ENCODE results near the gene KIF2C. TPM values are rescaled to one million over a fixed set of nuclear protein-coding genes. Genes with fewer than 3 reads are reported as not detected.

The KIF2C gene
- total and polyA plus RNA-seq, 9 of the 15 experiments (the other 6 are each of a cell fraction or from before 2014, with no cell fraction given), result 84.9 to 226 (median 169) TPM

DNA sequence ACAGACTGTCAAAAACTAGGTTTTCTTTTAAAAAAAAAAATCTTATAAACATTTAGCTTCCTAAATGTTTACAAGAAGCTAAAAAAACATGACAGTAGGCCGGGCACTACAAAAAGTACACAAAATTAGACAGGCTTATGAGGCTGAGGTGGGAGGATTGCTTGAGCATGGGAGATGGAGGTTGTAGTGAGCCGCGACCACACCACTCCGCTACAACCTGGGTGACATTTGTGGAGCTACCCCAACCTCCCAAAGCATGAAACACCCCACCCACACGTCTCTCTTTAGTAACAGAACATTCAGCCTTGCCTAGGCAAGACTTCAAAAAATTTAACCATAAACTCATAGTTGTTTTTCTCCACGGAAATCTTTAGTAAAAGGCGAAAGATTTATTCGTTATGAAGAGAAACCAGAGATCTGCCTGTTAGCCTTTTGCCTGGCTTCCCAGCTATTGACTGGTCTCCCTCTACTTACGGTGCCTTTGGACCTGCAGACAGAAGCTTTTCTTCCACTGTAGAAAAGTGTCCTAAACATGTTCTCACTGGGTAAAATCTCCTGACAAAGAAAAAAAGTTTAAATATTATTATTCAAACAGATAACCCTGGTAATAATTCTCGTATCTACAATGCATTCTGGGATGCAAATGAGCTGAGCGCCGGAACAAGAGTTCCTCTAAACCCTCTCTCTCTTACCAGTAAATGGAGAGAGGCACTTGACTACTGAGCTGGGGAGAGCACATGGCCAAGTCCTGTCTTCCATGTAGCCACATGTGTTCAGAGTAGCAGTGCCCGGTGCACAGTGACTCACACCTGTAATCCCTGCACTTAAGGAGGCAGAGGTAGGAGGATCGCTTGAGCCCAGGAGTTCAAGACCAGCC lies 17.9 kb upstream of the KIF2C start (continued):
- TF ChIP-seq CCNT2 (IDR thresholded peaks at IDR 0.05; ENCODE audit: borderline replicate concordance, extremely low read depth, insufficient read length, low read depth, low read length) (peak; percentile 96), ZNF561 (CRISPR knock-in tag; conservative IDR thresholded peaks at IDR 0.05) (peak; percentile 95), HMBOX1 (IDR thresholded peaks at IDR 0.05) (peak; percentile 78), ZNF589 (CRISPR knock-in tag; IDR thresholded peaks at IDR 0.05; ENCODE audit: low read depth) (peak; percentile 99), ZNF436 (CRISPR knock-in tag; IDR thresholded peaks at IDR 0.05) (peak; percentile 99), NR2F6 (CRISPR knock-in tag; IDR thresholded peaks at IDR 0.05) (peak; percentile 99), ELK1 (CRISPR knock-in tag; IDR thresholded peaks at IDR 0.05) (no peak), NCOA2 (IDR thresholded peaks at IDR 0.05; ENCODE audit: partially characterized antibody in 2 of 2) (no peak), ZBTB17 (CRISPR knock-in tag; IDR thresholded peaks at IDR 0.05) (peak; percentile 97), CTBP1 (IDR thresholded peaks at IDR 0.05; ENCODE audit: borderline replicate concordance) (peak; percentile 70)
- TF ChIP-seq, protein P1, sequence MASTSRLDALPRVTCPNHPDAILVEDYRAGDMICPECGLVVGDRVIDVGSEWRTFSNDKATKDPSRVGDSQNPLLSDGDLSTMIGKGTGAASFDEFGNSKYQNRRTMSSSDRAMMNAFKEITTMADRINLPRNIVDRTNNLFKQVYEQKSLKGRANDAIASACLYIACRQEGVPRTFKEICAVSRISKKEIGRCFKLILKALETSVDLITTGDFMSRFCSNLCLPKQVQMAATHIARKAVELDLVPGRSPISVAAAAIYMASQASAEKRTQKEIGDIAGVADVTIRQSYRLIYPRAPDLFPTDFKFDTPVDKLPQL (IDR thresholded peaks at IDR 0.05; ENCODE audit: extremely low read depth, insufficient read length), result peak; percentile 100
- TF ChIP-seq, protein P2, sequence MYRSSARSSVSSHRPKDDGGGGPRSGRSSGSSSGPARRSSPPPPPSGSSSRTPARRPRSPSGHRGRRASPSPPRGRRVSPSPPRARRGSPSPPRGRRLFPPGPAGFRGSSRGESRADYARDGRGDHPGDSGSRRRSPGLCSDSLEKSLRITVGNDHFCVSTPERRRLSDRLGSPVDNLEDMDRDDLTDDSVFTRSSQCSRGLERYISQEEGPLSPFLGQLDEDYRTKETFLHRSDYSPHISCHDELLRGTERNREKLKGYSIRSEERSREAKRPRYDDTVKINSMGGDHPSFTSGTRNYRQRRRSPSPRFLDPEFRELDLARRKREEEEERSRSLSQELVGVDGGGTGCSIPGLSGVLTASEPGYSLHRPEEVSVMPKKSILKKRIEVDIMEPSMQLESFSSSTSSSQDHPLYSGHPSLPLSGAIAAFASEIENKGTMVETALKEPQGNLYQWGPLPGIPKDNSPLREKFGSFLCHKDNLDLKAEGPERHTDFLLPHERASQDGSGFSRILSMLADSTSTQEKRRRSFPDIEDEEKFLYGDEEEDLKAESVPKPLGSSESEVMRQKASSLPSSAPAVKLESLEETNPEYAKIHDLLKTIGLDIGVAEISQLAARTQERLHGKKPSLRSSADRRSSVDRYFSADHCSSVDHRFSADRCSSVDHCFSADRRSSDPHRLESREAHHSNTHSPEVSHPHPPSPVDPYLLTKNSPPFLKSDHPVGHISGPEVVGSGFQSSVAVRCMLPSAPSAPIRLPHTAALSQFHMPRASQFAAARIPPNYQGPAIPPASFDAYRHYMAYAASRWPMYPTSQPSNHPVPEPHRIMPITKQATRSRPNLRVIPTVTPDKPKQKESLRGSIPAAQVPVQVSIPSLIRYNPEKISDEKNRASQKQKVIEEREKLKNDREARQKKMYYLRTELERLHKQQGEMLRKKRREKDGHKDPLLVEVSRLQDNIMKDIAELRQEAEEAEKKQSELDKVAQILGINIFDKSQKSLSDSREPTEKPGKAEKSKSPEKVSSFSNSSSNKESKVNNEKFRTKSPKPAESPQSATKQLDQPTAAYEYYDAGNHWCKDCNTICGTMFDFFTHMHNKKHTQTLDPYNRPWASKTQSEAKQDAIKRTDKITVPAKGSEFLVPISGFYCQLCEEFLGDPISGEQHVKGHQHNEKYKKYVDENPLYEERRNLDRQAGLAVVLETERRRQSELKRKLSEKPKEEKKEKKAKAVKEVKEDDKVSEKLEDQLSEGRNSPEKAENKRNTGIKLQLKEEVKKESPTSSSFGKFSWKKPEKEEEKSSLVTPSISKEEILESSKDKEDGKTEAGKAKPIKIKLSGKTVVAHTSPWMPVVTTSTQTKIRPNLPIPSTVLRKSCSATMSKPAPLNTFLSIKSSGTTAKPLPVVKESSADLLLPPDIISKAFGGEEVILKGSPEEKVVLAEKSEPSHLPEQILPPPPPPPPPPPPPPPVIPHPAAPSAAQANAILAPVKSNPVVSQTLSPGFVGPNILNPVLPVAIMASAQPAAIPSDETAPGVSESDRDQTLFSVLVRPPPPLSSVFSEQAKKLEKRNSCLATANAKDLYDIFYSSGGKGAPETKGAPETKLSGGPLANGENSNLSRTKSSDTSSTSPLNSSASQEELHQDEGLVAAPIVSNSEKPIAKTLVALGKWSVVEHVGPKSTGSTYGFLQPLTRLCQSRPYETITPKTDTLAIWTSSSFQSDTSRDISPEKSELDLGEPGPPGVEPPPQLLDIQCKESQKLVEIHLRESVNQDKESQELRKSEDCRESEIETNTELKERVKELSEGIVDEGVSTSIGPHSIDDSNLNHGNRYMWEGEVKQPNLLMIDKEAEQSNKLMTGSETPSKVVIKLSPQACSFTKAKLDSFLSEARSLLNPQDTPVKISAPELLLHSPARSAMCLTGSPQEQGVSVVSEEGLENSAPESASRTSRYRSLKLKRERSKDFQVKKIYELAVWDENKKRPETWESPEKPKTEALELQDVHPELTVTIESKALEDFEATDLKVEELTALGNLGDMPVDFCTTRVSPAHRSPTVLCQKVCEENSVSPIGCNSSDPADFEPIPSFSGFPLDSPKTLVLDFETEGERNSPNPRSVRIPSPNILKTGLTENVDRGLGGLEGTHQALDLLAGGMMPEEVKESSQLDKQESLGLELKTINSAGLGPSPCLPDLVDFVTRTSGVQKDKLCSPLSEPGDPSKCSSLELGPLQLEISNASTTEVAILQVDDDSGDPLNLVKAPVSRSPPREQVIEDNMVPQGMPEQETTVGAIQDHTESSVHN (IDR thresholded peaks at IDR 0.05; ENCODE audit: borderline replicate concordance in 1 of 2, low read depth in 1 of 2), result peak; percentile 97 to 100; a peak in 2 of 4 replicates
- TF ChIP-seq, protein P3, sequence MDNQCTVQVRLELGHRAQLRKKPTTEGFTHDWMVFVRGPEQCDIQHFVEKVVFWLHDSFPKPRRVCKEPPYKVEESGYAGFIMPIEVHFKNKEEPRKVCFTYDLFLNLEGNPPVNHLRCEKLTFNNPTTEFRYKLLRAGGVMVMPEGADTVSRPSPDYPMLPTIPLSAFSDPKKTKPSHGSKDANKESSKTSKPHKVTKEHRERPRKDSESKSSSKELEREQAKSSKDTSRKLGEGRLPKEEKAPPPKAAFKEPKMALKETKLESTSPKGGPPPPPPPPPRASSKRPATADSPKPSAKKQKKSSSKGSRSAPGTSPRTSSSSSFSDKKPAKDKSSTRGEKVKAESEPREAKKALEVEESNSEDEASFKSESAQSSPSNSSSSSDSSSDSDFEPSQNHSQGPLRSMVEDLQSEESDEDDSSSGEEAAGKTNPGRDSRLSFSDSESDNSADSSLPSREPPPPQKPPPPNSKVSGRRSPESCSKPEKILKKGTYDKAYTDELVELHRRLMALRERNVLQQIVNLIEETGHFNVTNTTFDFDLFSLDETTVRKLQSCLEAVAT (IDR thresholded peaks at IDR 0.05), result peak; percentile 98 to 99

Measured in K562 (cell line).